SK-N-SH treated with all-trans-retinoic acid at 6 μM for 48 hours (cell line): ENCODE results near the gene C20orf204.

Experiments
- ATAC-seq: fragments of 200-7000 bp; cut with Tn5 transposase; 3 replicates; pipeline ENCODE4 v1.9.1; 2020; ENCODE audit warnings: mild to moderate bottlenecking, moderate library complexity
- ARNTL ChIP-seq: fragments of 450-650 bp; formaldehyde crosslinking; IDR thresholded peaks from 2 replicates; pipeline ENCODE4 v1.5.0; 2020; ENCODE audit warnings: low read depth, mild to moderate bottlenecking, moderate library complexity, borderline replicate concordance
- BACH2 ChIP-seq: fragments of 250-450 bp; sonication (Bioruptor Pico); IDR thresholded peaks from 2 replicates; pipeline ENCODE4 v1.9.0; 2021; ENCODE audit warnings: mild to moderate bottlenecking, borderline replicate concordance
- CREB5 ChIP-seq: fragments of 250-450 bp; sonication (Bioruptor Pico); IDR thresholded peaks from 2 replicates; pipeline ENCODE4 v1.5.1; 2020; ENCODE audit warnings: low read depth, mild to moderate bottlenecking, moderate library complexity
- CSDC2 ChIP-seq: fragments of 250-450 bp; sonication (Bioruptor Pico); IDR thresholded peaks from 2 replicates; pipeline ENCODE4 v1.5.0; 2020; ENCODE audit warnings: mild to moderate bottlenecking, moderate library complexity
- CSRNP3 ChIP-seq: fragments of 250-450 bp; sonication (Bioruptor Pico); IDR thresholded peaks from 2 replicates; pipeline ENCODE4 v1.5.1; 2021; ENCODE audit warnings: mild to moderate bottlenecking, moderate library complexity
- ESRRG ChIP-seq: fragments of 250-450 bp; sonication (Bioruptor Pico); IDR thresholded peaks from 2 replicates; pipeline ENCODE4 v1.6.1; 2021; ENCODE audit warnings: mild to moderate bottlenecking
- GLIS3 ChIP-seq: fragments of 250-450 bp; sonication (Bioruptor Pico); IDR thresholded peaks from 2 replicates; pipeline ENCODE4 v1.5.0; 2020; ENCODE audit warnings: mild to moderate bottlenecking, moderate library complexity
- ISL1 ChIP-seq: fragments of 250-450 bp; sonication (Bioruptor Pico); IDR thresholded peaks from 2 replicates; pipeline ENCODE4 v2.1.2; 2022; ENCODE audit warnings: mild to moderate bottlenecking, moderate library complexity
- OSR1 ChIP-seq: fragments of 250-450 bp; sonication (Bioruptor Pico); IDR thresholded peaks from 2 replicates; pipeline ENCODE4 v1.8.0; 2022; ENCODE audit warnings: moderate library complexity, mild to moderate bottlenecking, inconsistent platforms
- PATZ1 ChIP-seq: fragments of 250-450 bp; sonication (Bioruptor Pico); IDR thresholded peaks from 2 replicates; pipeline ENCODE4 v1.8.0; 2020; ENCODE audit warnings: mild to moderate bottlenecking, moderate library complexity, borderline replicate concordance
- POU6F1 ChIP-seq: fragments of 250-450 bp; sonication (Bioruptor Pico); IDR thresholded peaks from 2 replicates; pipeline ENCODE4 v1.8.0; 2021; ENCODE audit warnings: low read depth, mild to moderate bottlenecking, moderate library complexity, borderline replicate concordance
- PPARA ChIP-seq: fragments of 250-450 bp; sonication (Bioruptor Pico); IDR thresholded peaks from 2 replicates; pipeline ENCODE4 v1.5.0; 2020; ENCODE audit warnings: mild to moderate bottlenecking, borderline replicate concordance
- RARB ChIP-seq: fragments of 250-450 bp; sonication (Bioruptor Pico); IDR thresholded peaks from 2 replicates; pipeline ENCODE4 v1.8.0; 2021; ENCODE audit warnings: mild to moderate bottlenecking, moderate library complexity
- SNAI2 ChIP-seq: fragments of 250-450 bp; sonication (Bioruptor Pico); IDR thresholded peaks from 2 replicates; pipeline ENCODE4 v1.5.0; 2020; ENCODE audit warnings: mild to moderate bottlenecking, moderate library complexity
- TCF4 ChIP-seq: fragments of 250-450 bp; sonication (Bioruptor Pico); IDR thresholded peaks from 2 replicates; pipeline ENCODE4 v1.8.0; 2021; ENCODE audit warnings: mild to moderate bottlenecking, moderate library complexity, borderline replicate concordance
- TOX ChIP-seq: fragments of 250-450 bp; sonication (Bioruptor Pico); IDR thresholded peaks from 2 replicates; pipeline ENCODE4 v1.8.0; 2021; ENCODE audit warnings: mild to moderate bottlenecking, moderate library complexity, borderline replicate concordance
- TSHZ2 ChIP-seq: fragments of 250-450 bp; sonication (Bioruptor Pico); IDR thresholded peaks from 2 replicates; pipeline ENCODE4 v1.5.0; 2020; ENCODE audit warnings: mild to moderate bottlenecking, moderate library complexity
- ZC3H10 ChIP-seq: fragments of 250-450 bp; sonication (Bioruptor Pico); IDR thresholded peaks from 2 replicates; pipeline ENCODE4 v1.5.1; 2021; ENCODE audit warnings: mild to moderate bottlenecking, moderate library complexity
- ZFP3 ChIP-seq: fragments of 250-450 bp; sonication (Bioruptor Pico); IDR thresholded peaks from 2 replicates; pipeline ENCODE4 v1.5.0; 2020; ENCODE audit warnings: mild to moderate bottlenecking, moderate library complexity
- ZFP30 ChIP-seq: fragments of 450-650 bp; formaldehyde crosslinking; IDR thresholded peaks from 2 replicates; pipeline ENCODE4 v1.5.0; 2022; ENCODE audit warnings: mild to moderate bottlenecking, moderate library complexity
- ZNF565 ChIP-seq: fragments of 450-650 bp; formaldehyde crosslinking; conservative IDR thresholded peaks from 2 replicates; pipeline ENCODE4 v1.5.0; 2020; ENCODE audit warnings: low read depth, mild to moderate bottlenecking, moderate library complexity
- ZNF8 ChIP-seq: fragments of 450-650 bp; formaldehyde crosslinking; IDR thresholded peaks from 2 replicates; pipeline ENCODE4 v1.5.0; 2020; ENCODE audit warnings: mild to moderate bottlenecking, moderate library complexity

The C20orf204 gene

GRCh38 chr20:64024141-64024990, 11.6 kb upstream of the C20orf204 start:
- ATAC-seq = no peak
- no peak for TF ChIP-seq RARB (CRISPR knock-in tag)
- no peak for TF ChIP-seq ZNF8
- TF ChIP-seq SNAI2 = no peak
- TF ChIP-seq ZFP30 (CRISPR knock-in tag) = no peak
- no peak for TF ChIP-seq OSR1 (CRISPR knock-in tag)
- TF ChIP-seq GLIS3 (CRISPR knock-in tag) = no peak
- TF ChIP-seq POU6F1 (CRISPR knock-in tag) = no peak
- TF ChIP-seq ZFP3 (CRISPR knock-in tag) = no peak
- TF ChIP-seq ZNF565 = no peak
- TF ChIP-seq, all 23 proteins: peak for 0

- ATAC-seq = no peak
- TF ChIP-seq PPARA (CRISPR knock-in tag) (no peak), TOX (CRISPR knock-in tag) (no peak), CSDC2 (no peak), TCF4 (CRISPR knock-in tag) (no peak), ISL1 (CRISPR knock-in tag) (no peak), ZC3H10 (CRISPR knock-in tag) (no peak), BACH2 (CRISPR knock-in tag) (no peak), OSR1 (CRISPR knock-in tag) (no peak), CREB5 (CRISPR knock-in tag) (no peak), PATZ1 (CRISPR knock-in tag) (no peak), TSHZ2 (no peak), ARNTL (CRISPR knock-in tag) (no peak)
Measured at GRCh38 chr20:64025101-64025825, 10.7 kb upstream of the C20orf204 start.

GRCh38 chr20:64025826-64026412, 10.1 kb upstream of the C20orf204 start:
- peak; percentile 32; the same call in 1 of the 3 replicates for ATAC-seq
- TF ChIP-seq TSHZ2 (no peak), ZFP3 (CRISPR knock-in tag) (no peak), ISL1 (CRISPR knock-in tag) (no peak), CSRNP3 (CRISPR knock-in tag) (no peak), CREB5 (CRISPR knock-in tag) (no peak), OSR1 (CRISPR knock-in tag) (no peak), RARB (CRISPR knock-in tag) (no peak), ESRRG (CRISPR knock-in tag) (no peak), SNAI2 (no peak), ARNTL (CRISPR knock-in tag) (no peak)
